HG02885 (cell line): Measurements from ENCODE around the gene RTP2.

Source experiments
- ATAC-seq: cut with Tn5 transposase; IDR thresholded peaks from one replicate; pipeline ENCODE4 v1.9.1; 2021; ENCODE audit warnings: mild to moderate bottlenecking; ENCODE audit not compliant: unreplicated experiment, poor library complexity

RTP2 gene, protein sequence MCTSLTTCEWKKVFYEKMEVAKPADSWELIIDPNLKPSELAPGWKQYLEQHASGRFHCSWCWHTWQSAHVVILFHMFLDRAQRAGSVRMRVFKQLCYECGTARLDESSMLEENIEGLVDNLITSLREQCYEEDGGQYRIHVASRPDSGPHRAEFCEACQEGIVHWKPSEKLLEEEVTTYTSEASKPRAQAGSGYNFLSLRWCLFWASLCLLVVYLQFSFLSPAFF

GRCh38 chr3:187702507-187703033 lies at the start of gene RTP2:
Gene RTP2 (minus strand): TSS chr3:187702557. CDS start chr3:187702128, 429 bp downstream.
- no peak for ATAC-seq

GRCh38 chr3:187750513-187751123 lies 48.3 kb upstream of the RTP2 start:
- ATAC-seq: no peak

GRCh38 chr3:187750006-187750512 lies 47.7 kb upstream of the RTP2 start:
- no peak for ATAC-seq

DNA sequence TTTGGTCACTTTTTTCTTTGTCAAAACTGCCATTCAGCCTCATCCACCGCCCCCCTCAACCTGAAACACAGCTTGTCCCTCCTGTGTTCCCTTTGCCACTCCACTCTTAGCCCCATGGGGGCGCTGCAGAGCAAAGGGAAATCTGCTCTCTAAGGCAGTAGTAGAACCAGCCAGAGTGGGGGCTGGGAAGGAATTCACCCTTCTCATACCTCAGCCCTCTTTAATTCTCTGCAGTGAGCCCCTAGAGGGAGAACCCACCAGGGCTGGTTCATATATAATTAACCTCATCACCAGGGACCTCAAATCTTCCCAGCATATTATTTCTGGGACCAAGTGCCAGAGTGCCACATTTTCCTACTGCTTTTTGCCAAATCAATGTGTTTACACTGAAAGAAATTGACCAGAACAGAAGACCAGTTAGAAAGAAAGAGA lies 45.7 kb upstream of the RTP2 start:
- peak; percentile 49 for ATAC-seq

DNA sequence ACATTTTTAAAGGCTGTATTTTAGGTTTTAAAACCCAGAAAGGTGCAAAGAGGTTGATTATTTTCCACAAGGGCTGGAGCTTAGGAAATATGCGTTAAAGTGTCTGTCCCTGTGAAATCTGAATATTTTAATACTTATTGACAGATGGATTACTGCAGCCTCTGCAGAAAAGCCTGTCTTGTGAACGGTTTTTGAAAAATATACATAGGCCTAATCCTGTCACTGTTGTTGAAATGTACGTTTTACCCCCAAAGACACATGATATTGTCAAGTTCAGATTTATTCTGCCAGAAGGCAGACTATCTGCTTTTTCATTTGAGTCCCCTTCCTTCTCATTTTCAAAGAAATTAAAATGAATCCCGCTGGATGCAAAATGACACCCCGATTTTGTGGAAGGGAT lies 45.1 kb upstream of the RTP2 start:
- ATAC-seq: no peak

GRCh38 chr3:187746442-187747281 lies 44.3 kb upstream of the RTP2 start:
- no peak for ATAC-seq

DNA sequence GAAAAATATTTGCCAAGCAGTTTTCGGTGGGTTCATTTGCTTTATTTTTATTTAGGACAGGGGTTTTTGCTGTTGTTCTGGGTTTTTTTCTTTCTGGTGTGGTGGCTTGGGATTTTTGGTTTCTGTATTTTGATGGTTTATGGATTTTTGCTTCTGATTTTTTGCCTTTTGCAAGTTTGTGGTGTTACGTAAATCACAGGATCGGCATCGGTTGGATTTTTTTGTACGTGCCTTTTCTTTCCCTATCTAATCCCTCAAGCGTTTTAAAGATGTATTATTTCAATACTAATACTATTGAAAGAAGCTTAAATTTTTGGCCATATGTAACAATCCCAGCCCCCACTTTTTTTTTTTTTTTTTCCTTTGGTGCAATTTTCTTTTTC lies 43.7 kb upstream of the RTP2 start:
- no peak for ATAC-seq

- ATAC-seq: peak; percentile 74
Observed at GRCh38 chr3:187745201-187746058, 43.1 kb upstream of the RTP2 start, which contains the start of gene BCL6. Gene BCL6 (minus strand): TSS chr3:187745468. CDS start chr3:187733693, 11,775 bp downstream.

DNA sequence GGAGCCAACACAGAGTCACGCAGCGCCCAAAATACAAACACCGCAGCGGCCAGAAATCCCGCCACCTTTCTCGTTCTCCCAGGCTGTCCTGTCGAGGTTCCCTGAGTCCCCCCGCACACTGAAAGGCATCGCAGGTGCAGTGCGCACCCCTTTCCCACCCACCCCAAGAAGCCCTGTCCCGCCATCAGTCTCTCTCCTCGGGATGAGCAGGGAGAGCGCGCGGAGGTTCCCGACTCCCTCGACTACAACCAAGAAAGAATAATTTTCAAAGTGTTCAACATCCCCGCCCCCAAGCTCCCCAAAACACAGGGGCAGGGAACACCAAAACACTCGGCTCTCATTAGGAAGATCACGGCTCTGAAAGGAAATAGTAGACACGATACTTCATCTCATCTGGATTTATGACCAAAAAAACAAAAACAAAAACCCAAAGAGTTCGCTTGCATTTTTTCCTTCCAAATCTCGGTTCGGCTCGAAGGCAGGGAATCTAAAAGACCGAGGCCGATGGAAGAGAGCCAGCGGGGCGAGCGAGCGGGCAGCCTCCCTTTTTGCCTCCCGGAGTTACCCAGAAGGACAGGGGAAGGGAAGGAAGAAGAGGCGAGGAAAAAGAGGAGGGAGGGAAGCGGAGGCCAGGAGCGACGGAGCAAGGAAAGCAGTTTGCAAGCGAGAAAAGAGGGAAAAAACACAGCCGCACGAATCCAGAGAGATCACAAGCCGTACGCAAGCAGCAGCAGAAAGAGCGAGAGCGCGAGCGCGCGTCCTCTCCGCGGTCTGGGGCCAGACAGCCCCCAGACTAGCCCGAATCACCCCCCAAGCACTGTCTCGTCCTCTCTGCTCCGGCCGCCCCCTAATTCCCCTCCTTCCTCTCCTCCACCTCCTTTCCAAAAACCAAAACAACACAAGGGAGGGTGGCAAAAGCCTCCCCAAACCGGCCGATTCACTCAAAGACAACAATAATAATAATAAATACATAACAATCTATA lies 42.1 kb upstream of the RTP2 start:
- ATAC-seq: no peak

DNA sequence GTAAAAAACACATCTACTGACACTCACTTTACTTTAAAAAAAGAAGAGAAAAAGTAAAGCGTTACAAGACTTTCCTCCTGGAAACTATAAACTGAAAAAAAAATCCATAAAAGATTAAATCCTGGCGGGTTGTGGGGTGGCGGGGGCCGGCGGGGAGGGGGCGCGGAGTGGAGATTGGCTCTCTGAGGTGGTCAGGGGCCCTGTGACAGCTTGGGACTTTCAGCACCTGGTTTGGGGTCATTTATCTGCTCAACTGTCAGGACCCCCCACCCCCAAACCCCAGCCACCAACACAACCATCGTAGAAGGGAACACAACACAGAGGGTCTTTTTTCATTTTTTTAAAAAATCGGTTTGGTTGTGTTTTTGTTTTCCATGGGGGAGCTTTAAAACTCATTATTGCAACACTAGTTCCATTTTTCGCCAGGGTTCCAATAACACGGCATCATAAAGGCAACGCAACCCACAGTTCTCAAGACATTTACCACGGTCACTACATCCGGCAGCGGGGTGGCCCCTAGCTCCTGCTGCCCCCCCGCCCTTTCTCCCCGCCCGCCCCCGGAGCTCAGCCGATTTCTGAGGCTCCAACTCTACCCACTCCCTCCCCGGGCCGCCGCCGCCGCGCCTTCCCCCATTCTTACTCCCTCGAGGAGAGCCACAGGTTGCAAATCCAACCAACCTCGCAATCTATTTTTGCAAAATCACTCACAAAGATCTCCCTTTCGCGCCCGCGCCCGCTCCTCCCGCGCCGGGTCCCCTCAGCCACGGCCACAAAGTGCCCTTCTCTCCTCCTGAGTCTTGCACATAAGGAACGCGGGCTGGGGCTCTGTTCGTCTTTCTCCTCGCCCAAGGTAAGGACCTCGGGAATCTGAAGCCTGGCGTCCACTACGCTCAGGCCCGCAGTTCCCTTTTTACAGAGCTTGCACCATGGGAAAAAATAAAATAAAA lies 41.1 kb upstream of the RTP2 start:
- no peak for ATAC-seq

DNA sequence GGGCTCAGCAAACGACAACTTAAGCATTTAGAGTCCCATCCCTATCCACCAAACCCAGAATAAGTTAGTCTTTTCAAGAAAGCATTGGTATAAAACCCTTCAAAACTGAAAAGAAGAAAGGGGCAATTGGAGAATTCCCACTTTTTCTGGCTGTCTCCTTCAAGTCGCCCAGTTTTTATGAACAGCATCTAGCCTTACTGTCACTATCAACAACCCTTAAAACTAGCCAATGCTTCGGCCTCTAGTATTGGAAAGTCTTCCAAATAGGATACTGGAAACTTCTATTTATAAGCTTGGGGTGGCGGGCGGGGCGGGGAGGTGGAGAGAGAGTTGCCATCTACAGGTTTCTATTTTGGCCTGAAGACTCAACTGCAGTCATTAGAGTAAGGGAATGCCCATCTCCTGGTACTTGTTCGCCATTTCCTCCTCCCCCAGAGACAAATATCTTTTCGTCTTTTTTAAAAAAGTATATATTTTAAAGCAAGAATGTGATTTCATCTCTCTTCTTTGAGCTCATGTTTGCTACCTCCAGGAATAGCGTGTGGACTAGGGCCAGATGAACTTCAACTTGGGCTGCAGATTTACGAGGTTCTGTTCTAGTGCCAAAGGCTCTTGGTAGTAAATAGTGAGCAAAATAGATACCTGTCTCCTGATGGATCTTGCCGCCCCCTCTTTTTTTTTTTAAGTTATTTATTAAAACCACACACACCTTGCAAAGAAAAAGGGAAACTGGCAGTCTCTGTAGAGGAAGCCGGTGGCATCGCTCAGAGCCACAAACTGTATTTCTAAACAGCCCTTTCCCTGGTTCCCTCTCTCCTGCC lies 40.2 kb upstream of the RTP2 start:
- ATAC-seq: no peak

GRCh38 chr3:187741403-187742350 lies 39.3 kb upstream of the RTP2 start:
- no peak for ATAC-seq

- ATAC-seq: no peak
Observed at GRCh38 chr3:187740421-187741399, 38.4 kb upstream of the RTP2 start.

DNA sequence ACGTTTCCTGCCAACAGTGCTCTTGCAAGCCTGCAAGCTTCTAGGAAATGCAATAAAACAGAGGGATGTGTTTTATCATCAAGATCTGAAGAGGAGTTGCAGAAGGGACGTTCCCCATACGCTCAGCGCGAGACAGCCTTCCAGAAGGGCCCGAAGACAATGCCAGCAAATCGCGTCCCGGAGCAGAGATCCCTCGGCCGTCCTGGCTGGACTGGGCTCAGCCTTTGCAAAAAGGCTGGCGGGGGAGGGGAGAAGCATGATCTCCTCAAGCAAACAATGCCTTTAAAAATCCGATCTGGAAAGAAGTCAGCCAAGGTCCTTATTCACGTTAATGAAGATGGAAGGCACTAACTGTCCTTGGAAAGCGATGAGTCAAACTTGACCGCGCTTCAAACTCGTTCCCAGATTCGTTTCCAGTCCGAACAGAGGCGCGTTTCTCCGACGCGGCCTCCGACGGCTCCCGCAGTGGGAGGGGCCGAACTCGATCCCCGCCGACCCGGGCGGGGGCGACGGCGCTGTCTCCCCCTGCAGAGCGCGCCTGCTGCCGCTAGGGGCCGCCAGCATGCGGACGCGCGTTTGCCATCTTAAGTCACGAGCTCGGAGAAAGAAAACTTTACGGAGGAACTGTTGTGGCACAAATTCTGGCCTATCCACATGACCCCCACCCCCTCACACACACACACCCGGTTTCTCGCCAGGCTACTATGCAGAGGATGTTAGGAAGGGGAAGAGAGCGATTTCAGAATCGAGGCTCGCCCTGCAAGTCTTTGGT lies 37.4 kb upstream of the RTP2 start:
- ATAC-seq: peak; percentile 52
